IPS DF 19.7 (cell line): ENCODE measurements around the gene LANCL1.
"Not testable (repeated sequence)": the region's sequence is repeated elsewhere in the genome, so short reads cannot be mapped to it uniquely, and the experiment has no call there.

Experiments
- DNase-seq: peaks from one replicate; pipeline ENCODE4 v3.0.0-alpha.2; 2013; ENCODE audit warnings: low read depth, low spot score

Gene LANCL1

DNA sequence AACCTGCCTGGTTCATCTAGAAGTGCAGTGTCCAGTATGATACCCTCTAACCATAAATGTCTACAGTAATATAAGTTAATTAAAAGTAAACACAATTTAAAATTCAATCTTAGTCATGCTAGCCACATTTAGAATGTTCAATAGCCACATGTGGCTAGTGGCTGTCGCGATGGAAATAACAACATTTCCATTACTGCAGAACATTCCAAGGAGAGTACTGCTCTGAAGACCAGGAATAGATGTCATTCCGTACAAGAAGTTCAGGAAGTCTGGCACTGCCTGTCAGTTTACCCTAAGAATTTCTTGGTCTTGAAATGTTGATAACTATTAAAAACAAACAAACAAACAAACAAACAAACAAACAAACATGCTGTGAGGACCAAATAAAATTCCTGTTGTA, 17.2 kb downstream of the LANCL1 start:
- no peak for DNase-seq

DNA sequence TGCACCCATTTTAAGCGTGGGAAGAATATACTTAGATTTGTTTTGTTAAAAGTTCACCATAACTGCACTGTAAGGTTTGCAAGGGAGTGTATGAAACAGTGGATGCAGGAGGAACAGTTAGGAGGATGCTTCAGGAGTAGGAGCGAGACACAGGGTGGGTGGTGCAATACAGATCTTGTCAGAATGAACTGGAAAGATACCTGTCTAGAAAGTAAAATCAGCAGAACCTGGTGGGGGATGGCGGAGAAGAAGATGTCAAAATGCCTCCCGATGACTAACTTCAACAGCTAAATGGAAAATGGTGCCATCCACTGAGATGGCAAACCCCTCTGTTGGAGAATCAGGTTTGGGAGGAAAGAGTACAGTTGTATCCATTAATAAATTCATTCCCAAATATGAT, 18.2 kb downstream of the LANCL1 start:
- DNase-seq: no peak

DNA sequence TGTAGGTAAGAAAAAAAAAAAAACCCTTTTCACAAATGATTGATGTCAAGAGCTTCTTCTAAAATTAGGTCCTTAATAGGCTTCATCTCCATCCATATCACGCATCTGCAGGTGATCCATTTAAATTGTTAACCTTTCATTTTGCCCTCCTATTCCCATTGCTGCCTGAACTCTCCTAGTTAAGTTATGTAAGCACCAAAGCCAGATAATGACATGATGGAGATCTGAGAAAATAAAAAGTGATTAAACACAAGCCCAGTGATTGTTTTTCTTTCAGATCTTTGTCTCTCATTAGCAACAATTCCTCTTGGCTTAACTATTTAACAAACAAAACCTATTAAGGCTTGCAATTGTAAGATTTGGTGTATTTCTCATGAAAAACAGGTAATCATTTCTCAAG, 20.0 kb downstream of the LANCL1 start:
- no peak for DNase-seq

DNA sequence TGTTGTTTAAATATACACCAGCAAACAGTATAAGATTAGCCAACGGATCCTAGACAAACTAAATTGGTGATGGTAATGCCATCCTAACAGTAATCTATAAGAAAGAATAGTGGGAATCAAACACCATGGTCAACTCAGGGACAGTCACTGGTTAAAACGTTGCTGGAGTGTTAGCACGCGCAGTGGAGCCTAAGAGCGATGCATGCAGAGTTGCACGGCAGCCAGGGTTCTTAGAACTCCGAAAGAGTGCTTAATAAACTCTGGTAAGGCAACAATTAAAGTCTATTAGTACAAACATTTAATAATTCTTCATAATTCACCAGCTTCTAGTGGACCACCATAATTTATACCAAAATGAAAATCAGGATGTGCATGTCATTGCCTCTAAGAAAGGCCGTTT, 22.2 kb downstream of the LANCL1 start:
- no peak for DNase-seq

DNA sequence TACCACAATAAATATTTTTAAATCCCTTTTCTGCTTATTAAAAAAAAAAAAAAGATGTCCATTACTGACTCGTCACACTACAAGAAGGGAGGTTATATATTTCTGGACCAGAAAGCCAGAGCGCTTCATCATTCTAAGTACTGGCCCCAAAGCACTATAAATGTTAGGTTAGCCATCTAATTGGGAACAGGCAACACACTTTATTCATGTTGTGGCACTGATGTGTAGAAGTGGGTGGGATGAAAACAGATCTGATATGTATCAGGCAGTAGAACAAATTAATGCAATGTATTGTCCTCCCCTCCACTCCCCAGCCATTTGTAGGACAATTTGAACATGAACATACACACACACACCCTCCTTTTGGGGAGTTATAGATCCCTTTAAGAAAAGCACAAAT, 24.4 kb downstream of the LANCL1 start:
- no peak for DNase-seq

DNA sequence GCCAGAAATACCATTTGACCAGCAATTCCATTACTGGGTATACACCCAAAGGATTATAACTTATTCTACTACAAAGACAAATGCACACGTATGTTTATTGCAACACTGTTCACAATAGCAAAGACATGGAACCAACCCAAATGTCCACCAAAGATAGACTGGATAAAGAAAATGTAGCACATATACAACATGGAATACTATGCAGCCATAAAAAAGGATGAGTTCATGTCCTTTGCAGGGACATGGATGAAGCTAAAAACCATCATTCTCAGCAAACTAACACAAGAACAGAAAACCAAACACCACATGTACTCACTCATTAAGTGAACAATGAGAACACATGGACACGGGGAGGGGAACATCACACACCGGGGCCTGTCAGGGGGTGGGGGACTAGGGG, 25.6 kb downstream of the LANCL1 start:
- DNase-seq: not testable (repeated sequence)

DNA sequence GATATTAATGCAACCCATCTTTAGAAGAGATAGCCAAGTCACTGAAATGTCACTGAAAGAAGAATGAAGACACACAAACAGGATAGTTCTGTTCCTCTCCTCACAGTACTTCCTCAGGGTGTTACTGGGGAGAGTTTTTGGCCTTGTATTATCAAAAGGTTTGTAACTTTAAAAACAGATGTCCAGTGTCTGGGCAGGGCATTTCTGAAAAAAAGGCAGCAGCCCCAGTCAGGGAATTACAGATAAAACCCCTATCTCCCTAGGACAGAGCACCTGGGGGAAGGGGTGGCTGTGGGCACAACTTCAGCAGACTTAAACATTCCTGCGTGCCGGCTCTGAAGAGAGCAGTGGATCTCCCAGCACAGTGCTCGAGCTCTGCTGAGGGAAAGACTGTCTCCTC, 30.8 kb downstream of the LANCL1 start:
- no peak for DNase-seq

DNA sequence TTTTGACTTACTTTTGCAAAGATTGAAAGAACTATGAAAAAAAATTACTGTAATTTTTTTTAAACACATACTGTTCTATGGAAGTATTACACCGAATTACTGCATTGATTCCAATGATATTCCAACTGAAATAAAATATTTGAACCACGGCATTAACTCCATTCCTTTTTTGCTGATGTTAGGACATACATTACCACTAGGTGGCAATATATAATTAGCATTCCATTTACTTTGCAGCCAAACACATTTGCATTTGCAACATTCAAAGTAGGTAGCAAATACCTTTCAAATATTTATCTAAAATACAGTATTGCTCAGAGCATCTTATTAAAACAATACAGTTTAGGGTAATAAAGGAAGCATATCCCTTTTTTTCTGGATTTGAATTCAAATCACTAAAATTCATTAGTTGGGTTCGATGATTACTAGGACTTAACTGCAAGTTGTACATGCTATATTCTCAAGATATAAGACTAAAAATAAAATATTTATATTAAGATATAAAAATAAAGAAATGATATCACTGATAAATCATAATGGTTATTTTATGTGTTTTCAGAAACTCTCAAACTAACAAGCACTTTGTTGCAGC, 31.3 kb downstream of the LANCL1 start:
- no peak for DNase-seq

DNA sequence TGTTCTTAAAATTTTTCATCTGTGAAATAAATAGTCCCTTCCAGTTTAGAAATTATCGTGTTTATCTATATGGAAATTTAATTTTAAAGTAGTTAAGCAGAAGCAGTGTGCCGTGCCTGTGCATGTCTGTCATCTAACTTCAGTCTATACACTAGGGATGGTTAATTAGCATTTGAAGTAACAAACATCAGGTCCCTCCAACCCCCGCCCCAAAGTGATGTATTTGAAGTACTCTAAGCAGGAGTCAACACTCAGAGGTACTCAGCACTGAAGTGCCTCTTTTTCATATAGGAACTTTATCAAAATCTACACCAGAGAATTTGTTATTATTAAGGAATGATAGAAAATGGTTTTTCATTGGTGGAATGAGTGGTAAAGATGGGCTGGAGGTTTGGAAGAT, 33.0 kb downstream of the LANCL1 start:
- no peak for DNase-seq

DNA sequence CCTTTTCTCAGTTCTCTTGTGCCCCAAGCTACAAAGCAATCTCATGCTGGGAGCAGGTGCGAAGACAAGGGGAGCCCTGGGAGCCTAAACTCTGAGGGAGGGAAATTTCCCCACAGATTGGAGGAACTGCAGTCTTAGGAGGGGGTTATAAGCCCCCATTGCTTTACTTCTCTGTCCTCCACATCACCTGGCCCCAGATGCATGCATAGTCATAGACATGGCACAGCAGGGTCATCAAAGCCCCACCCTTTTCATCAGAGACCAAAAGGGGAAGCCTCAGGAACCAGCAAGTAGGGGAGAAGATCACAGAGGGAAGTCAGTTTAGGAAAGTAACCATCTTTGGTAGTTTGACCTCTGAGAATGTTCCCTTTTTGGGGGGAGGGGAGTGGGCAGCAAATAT, 33.7 kb downstream of the LANCL1 start:
- DNase-seq: no peak

DNA sequence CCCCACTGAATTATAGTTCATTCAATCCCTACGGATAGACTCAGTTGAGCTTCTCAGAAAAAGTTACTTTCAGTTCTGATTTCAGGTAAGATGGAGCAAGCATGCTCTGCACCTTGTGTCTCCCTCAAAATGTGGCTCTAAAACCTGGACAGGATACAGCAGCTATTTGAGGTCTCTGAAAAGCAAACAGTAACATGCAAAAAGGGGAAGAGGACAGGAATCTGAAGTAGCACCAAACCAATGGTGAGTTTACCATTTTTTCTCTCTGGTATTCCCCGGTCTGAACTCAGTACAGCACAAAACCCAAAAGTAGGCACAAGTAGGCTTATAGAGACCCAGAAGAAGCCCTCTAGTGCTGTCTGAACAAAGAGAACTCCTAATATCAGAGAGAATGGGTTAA, 34.1 kb downstream of the LANCL1 start:
- no peak for DNase-seq

DNA sequence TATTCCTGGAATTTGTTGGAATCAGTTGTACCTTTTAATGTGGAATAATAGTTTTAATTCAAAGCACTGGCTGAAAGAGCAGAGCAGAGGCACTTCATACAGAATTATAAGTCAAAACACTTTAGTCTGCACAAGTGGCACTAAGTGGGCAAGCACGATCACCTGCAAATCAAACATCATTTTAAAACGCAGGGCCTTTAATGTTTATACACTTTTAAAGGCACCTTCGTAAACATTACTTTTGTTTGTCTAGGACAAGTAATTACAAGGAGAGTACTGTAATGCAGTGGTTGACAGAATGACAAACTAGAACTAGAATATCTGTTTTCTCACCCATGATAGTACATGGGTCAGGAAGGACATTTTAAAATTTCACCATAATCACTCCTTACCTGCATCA, 36.4 kb downstream of the LANCL1 start:
- no peak for DNase-seq

DNA sequence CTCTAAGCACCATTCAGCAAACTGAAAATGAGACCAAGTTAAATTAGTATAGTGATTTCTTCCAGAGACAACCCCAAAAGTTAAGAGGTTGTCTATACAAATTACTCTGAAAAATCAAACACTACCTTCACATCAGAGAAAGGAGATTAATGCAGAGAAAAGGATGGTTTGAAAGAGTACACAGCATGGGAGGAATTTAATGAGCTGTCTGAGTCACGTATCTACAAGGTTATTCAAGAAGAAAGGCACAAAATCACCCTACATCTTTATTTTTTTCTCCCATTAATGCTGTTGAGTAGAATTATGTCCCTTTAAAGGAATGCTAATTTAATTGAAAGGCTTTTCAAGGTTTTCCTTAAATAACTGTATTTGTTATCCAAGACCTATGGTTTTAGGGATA, 41.1 kb downstream of the LANCL1 start:
- DNase-seq: no peak

DNA sequence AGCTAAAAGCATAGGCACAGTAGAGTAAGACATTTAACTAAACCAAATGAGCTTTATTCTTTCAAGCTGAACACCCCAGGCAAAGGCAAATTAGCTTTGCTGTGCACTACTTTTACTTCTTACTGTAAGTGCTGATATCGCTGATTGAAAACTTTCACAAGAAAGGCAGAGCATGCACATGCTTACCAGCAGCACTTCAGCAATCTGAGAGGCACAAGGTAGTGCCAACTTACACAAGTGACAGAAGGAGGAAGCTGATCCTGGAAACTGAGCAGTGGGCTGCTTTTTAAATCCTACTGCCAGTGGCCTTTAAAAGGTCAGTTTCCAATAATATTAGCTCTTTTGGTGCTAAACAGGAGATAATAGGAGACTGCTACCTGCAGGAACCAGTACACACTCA, 43.9 kb downstream of the LANCL1 start:
- no peak for DNase-seq

DNA sequence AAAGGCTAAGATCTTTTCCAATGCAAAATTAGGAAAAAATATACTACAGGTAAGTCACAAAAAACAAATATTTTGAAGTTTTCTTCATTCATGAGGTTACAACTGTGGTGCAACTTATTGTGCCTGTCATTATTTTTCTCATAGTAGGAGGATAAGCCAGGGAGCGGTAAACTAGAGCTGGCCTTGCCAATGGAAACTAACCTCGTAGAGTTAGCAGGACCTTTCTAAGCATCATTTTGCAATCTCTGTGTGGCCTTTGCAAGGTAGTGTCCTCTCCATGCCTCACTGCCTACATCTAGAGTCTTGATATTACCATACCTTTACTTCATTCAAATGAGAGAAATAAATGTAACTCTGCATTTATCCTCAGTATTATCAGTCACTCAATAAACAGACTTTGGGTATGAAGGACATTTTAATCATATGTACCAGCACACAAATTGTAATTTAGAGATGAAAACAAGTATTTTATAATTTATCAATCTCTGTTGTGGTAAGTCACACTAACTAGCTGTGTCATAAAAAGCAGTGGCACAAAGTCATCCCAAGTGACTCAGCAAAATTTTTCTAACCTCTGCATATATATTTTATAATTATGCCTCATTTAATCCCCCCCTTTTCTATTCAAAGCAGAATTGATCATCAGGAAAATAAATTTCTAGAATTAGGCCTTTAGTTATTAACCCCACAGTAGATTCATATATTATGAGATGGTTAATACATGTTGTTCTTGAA, 47.0 kb downstream of the LANCL1 start:
- DNase-seq: no peak

DNA sequence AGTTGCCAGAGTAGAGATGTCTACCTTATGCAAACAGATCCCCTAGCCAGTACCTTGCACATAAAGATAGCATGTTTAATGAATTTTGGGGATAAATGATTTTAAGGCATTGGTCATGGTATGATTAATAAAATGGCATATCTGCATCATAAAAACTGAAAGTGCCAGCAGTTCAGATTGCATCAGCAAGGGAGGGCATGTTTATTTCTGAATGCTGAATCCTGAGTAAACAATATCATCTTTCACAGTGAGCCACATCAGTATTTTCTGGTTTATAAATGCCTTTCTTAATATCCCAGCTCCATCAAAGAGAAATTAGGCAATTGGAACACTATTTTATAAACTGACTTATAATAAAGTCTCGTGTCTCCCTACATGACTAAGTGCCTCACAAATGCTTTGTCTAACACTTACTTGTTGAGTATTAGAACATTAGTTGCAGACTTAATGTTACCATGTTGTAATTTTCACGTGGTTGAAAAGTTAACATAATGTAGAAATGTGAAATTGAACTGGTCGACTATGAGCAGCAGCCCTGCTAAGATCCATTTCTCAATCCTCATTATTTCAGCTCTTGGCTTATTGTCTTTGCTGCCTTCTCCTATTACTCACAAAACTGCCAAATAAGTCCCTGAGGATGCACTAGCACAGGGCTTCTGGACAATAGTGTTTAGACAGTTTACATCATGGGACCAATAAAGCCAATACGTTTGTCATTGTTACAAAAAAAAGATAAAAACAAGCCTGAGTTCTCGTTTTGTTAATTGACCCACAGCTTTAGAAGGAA, 48.0 kb downstream of the LANCL1 start:
- no peak for DNase-seq

DNA sequence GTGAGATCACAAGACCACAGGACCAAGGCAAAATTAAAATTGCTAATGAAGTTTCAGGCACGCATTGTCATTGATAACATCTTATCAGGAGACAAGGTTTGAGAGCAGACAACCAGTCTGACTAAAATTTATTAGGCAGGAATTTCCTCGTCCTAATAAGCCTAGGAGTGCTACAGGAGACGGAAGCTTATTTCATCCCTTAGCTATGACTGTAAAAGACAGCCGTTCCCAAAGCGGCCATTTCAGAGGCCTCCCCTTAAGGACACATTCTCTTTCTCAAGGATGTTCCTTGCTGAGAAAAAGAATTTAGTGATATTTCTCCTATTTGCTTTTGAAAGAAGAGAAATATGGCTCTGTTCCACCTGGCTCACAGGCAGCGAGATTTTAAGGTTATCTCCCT, 49.2 kb downstream of the LANCL1 start:
- not testable (repeated sequence) for DNase-seq

DNA sequence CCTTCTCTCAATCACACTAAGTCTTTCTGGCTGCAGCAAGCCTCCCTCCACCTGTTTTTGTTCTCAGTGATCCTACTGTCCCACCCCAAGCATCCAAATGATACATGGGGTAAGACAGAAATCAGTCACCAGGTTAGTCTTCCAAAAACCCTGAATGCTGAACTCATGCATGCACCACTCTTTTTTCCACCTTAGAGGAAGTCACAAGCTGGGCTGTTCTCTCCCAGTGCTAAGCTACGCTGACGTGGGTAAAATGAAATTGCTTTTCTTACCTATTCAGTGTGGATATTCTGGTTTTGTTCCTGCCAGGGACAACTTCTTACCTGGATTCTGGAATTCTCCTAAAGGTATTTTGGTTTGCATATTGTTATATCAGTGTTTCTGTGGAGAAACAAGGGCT, 54.2 kb downstream of the LANCL1 start:
- DNase-seq: no peak

DNA sequence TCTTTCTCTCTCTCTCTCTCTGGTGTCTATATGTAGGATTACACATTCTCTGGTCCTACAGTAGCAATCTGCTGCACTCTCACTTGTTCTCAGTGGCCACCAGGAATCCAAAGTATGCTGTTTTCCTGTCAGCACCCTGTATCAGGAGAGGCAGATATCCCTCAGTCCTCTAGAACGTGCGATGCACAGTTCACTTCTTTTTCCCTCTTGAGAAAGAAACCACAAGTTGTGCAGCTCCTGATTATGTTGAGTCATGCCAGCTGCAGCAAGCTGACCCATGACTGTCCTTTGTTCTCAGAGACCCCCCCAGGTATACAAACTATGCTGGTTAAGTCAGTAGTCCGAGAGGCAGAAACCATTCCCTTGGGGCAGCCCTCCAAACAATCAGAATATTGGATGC, 54.6 kb downstream of the LANCL1 start:
- no peak for DNase-seq

DNA sequence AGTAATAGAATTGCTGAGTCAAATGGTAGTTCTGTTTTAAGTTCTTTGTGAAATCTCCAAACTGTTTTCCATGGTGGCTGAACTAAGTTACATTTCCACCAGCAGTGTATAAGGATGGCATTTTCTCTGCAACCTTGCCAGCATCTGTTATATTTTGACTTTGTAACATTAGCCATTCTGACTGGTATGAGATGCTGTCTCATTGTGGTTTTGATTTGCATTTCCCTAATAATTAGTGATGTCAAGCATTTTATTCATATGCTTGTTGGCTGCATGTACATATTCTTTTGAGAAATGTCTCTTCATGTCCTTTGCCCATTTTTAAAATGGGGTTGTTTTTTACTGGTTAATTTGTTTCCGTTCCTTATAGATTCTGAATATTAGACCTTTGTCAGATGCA, 63.9 kb downstream of the LANCL1 start:
- no peak for DNase-seq

DNA sequence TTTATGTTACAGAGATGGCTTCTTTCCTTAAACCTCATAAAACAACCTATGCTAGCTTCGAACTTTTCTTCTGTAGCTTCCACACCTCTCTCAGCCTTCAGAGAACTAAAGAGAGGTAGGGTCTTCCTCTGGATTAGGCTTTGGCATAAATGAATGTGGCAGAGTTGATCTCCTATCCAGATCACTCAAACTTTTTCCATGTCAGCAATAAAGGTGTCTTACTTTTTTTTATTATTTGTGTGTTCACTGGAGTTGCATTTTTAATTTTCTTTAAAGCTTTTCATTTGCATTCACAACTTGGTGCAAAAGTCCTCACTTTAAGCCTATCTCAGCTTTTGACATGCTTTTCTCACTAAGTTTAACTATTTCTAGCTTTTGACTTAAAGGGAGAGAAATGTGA, 66.0 kb downstream of the LANCL1 start:
- DNase-seq: no peak

DNA sequence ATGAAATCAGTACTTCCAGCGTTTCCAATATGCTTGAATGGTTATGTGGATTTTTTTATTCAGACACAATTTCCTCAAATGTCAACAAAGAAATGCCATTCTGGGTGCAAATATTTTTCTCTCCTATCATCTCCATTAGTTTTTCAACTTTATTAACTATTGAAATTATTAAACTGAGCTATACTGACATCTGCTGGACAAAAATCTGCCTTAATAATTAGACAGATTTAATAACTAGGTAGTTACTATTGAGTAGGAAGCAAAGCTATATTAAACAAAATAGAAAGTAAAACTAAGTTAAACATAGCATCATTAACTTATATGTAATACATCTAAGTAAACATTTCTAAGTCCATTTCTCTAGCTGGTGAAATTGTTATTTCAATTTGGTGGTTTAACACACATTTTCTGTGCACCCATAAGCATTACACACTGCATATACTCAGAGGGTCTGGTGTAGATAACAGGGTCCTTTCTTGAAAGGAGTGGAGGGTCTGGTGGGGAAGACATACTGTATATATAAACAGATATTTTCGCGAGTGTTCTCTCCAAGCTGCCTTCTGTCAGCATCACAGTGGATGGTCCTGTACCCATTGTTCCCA, 77.0 kb downstream of the LANCL1 start:
- DNase-seq: no peak

DNA sequence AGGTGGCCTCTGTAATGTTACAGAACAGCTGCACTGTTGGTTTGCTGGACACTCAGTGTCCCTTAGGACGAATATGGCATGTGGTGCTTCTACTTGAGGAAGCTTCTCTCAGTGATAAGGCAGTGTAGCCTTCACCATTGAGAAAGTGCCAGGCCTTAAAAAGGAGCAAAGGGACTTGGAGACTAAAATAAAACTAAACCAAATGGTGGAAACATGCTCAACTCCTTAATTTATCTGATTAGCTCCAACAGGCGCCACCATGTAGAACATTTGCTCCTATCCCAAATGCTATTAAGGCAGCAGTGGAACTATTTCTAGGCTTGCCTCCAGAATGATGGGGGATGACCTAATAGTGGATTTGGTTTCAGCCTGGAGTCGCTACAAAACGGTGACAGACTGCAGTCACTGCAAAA, 84.1 kb downstream of the LANCL1 start:
- no peak for DNase-seq
